HL-60 (cell line): ENCODE data around the gene ARF6.

Experiments
- CTCF ChIP-seq: IDR thresholded peaks from one replicate; pipeline ENCODE4 v1.5.1; 2011; ENCODE audit warnings: low read length, control low read depth, inconsistent platforms; ENCODE audit not compliant: insufficient read depth
- GABPA ChIP-seq: IDR thresholded peaks from 2 replicates; pipeline ENCODE4 v1.6.1; 2012; ENCODE audit warnings: low read depth
- POLR2AphosphoS5 ChIP-seq: IDR thresholded peaks from 2 replicates; pipeline ENCODE4 v1.6.1; 2012; ENCODE audit warnings: low read depth
- REST ChIP-seq: IDR thresholded peaks from 2 replicates; pipeline ENCODE4 v1.6.1; 2012; ENCODE audit warnings: low read depth; ENCODE audit not compliant: insufficient replicate concordance
- SPI1 ChIP-seq: IDR thresholded peaks from 2 replicates; pipeline ENCODE4 v1.6.1; 2012; ENCODE audit warnings: low read depth, mild to moderate bottlenecking, borderline replicate concordance

- TF ChIP-seq GABPA = no peak
- no peak for TF ChIP-seq CTCF
- no peak for TF ChIP-seq POLR2AphosphoS5
- no peak for TF ChIP-seq REST
- no peak for TF ChIP-seq SPI1
Observed at GRCh38 chr14:49868720-49869114, 24.2 kb upstream of the ARF6 start.
